Cerebellar cortex (tissue), 1 donor: Measurements from ENCODE around the gene GLDC.
A peak's percentile ranks its signal among the peaks of the same experiment; 100 is the strongest.
"Not testable (repeated sequence)": the region's sequence is repeated elsewhere in the genome, so short reads cannot be mapped to it uniquely, and the experiment has no call there.

Source experiments
- DNase-seq: peaks from one replicate; pipeline ENCODE4 v3.0.0-alpha.2; 2015; ENCODE audit warnings: low spot score

Gene GLDC

GRCh38 chr9:6664204-6664680 lies 18.7 kb upstream of the GLDC start:
- DNase-seq: no peak

GRCh38 chr9:6660512-6660911 lies 15.0 kb upstream of the GLDC start:
- no peak for DNase-seq

- DNase-seq: no peak
These were observed 13.3 kb upstream of the GLDC start for GRCh38 chr9:6658628-6659353.

GRCh38 chr9:6656614-6657300 lies 11.2 kb upstream of the GLDC start:
- DNase-seq: no peak

GRCh38 chr9:6655036-6655435 lies 9.5 kb upstream of the GLDC start:
- DNase-seq: no peak

- DNase-seq: no peak
These were observed 736 bp upstream of the GLDC start for GRCh38 chr9:6646293-6646636.

- not testable (repeated sequence) for DNase-seq
These were observed 499 bp downstream of the GLDC start for GRCh38 chr9:6645105-6645354.

GRCh38 chr9:6644346-6645104 lies 1.0 kb downstream of the GLDC start:
- DNase-seq: peak; percentile 31

GRCh38 chr9:6641961-6642360 lies 3.6 kb downstream of the GLDC start:
- DNase-seq: no peak

GRCh38 chr9:6641561-6641960 lies 4.0 kb downstream of the GLDC start:
- no peak for DNase-seq

GRCh38 chr9:6641056-6641455 lies 4.5 kb downstream of the GLDC start:
- DNase-seq: no peak

- no peak for DNase-seq
These were observed 5.1 kb downstream of the GLDC start for GRCh38 chr9:6640268-6641051.

- DNase-seq: no peak
These were observed 5.9 kb downstream of the GLDC start for GRCh38 chr9:6639622-6640021.

GRCh38 chr9:6634444-6634843 lies 11.1 kb downstream of the GLDC start:
- DNase-seq: no peak

GRCh38 chr9:6633378-6633777 lies 12.2 kb downstream of the GLDC start:
- no peak for DNase-seq

- DNase-seq: no peak
These were observed 12.9 kb downstream of the GLDC start for GRCh38 chr9:6632516-6633183.

GRCh38 chr9:6631207-6631512 lies 14.4 kb downstream of the GLDC start:
- no peak for DNase-seq

GRCh38 chr9:6630502-6631206 lies 14.9 kb downstream of the GLDC start:
- DNase-seq: no peak

GRCh38 chr9:6628704-6629103 lies 16.8 kb downstream of the GLDC start:
- DNase-seq: no peak

GRCh38 chr9:6625363-6625762 lies 20.2 kb downstream of the GLDC start:
- no peak for DNase-seq

- not testable (repeated sequence) for DNase-seq
These were observed 22.7 kb downstream of the GLDC start for GRCh38 chr9:6622784-6623183.
